Stimulated activated memory B cell treated with anti-CD40 and anti-IgM and Interleukin-4, amounts not matched to agents 10 μg/mL and 1 μg/mL and 100 μg/mL, for 72 hours (primary cell): Measurements from ENCODE around the gene PC.

Source experiments
- ATAC-seq: fragments of 150-1000 bp; cut with Tn5 transposase; 2 replicates; pipeline ENCODE4 v1.10.0; 2021
- H3K27ac Mint-ChIP-seq: one replicate; pipeline ENCODE4 v1.8.0; 2022; ENCODE audit warnings: mild to moderate bottlenecking, mixed read lengths
- H3K27me3 Mint-ChIP-seq: one replicate; pipeline ENCODE4 v1.8.0; 2022; ENCODE audit warnings: mixed read lengths
- H3K36me3 Mint-ChIP-seq: one replicate; pipeline ENCODE4 v1.8.0; 2022; ENCODE audit warnings: mixed read lengths
- H3K4me1 Mint-ChIP-seq: one replicate; pipeline ENCODE4 v1.8.0; 2022; ENCODE audit warnings: mixed read lengths
- H3K4me3 Mint-ChIP-seq: one replicate; pipeline ENCODE4 v1.8.0; 2022; ENCODE audit warnings: mild to moderate bottlenecking, moderate library complexity, mixed read lengths
- H3K9me3 Mint-ChIP-seq: one replicate; pipeline ENCODE4 v1.8.0; 2022; ENCODE audit warnings: mixed read lengths

PC gene

GRCh38 chr11:66879583-66879982 lies 78.6 kb downstream of the PC start:
- no peak for ATAC-seq
- Mint-ChIP-seq H3K4me3 (no peak overlapping the region), H3K27me3 (peaks cover 48% of the 10 kb centered on the region), H3K4me1 (peaks cover 11% of the 10 kb centered on the region), H3K9me3 (no peaks in the 10 kb centered on the region), H3K36me3 (no peaks in the 10 kb centered on the region), H3K27ac (no peak overlapping the region)

- H3K4me3 Mint-ChIP-seq: no peak overlapping the region
- no peaks in the 10 kb centered on the region for H3K9me3 Mint-ChIP-seq
- no peak overlapping the region for H3K27ac Mint-ChIP-seq
- peaks cover 54% of the 10 kb centered on the region for H3K27me3 Mint-ChIP-seq
- ATAC-seq: no peak
- peaks cover 17% of the 10 kb centered on the region for H3K4me1 Mint-ChIP-seq
- no peaks in the 10 kb centered on the region for H3K36me3 Mint-ChIP-seq
These were observed 79.2 kb downstream of the PC start for GRCh38 chr11:66879000-66879399.

- no peaks in the 10 kb centered on the region for H3K36me3 Mint-ChIP-seq
- H3K27me3 Mint-ChIP-seq: peaks cover 59% of the 10 kb centered on the region
- H3K4me3 Mint-ChIP-seq: no peak overlapping the region
- ATAC-seq: no peak
- H3K4me1 Mint-ChIP-seq: peaks cover 17% of the 10 kb centered on the region
- H3K27ac Mint-ChIP-seq: no peak overlapping the region
- no peaks in the 10 kb centered on the region for H3K9me3 Mint-ChIP-seq
These were observed 79.7 kb downstream of the PC start for GRCh38 chr11:66878474-66878873.

- Mint-ChIP-seq H3K27me3 (peaks cover 55% of the 10 kb centered on the region), H3K36me3 (no peaks in the 10 kb centered on the region), H3K9me3 (no peaks in the 10 kb centered on the region), H3K4me3 (no peak overlapping the region), H3K27ac (no peak overlapping the region), H3K4me1 (peaks cover 11% of the 10 kb centered on the region)
- ATAC-seq: no peak
These were observed 80.4 kb downstream of the PC start for GRCh38 chr11:66877588-66878385.

- no peaks in the 10 kb centered on the region for H3K9me3 Mint-ChIP-seq
- H3K4me1 Mint-ChIP-seq: peaks cover 7% of the 10 kb centered on the region
- peaks cover 54% of the 10 kb centered on the region for H3K27me3 Mint-ChIP-seq
- ATAC-seq: no peak
- no peak overlapping the region for H3K4me3 Mint-ChIP-seq
- no peaks in the 10 kb centered on the region for H3K36me3 Mint-ChIP-seq
- H3K27ac Mint-ChIP-seq: no peak overlapping the region
These were observed 82.8 kb downstream of the PC start for GRCh38 chr11:66875378-66875777.

GRCh38 chr11:66874232-66874631 lies 84.0 kb downstream of the PC start:
- no peaks in the 10 kb centered on the region for H3K9me3 Mint-ChIP-seq
- no peaks in the 10 kb centered on the region for H3K36me3 Mint-ChIP-seq
- H3K27me3 Mint-ChIP-seq: peaks cover 54% of the 10 kb centered on the region
- peaks cover 9% of the 10 kb centered on the region for H3K4me1 Mint-ChIP-seq
- no peak for ATAC-seq
- H3K4me3 Mint-ChIP-seq: no peak overlapping the region
- H3K27ac Mint-ChIP-seq: no peak overlapping the region

GRCh38 chr11:66871521-66871901 lies 86.7 kb downstream of the PC start:
- Mint-ChIP-seq H3K36me3 (no peaks in the 10 kb centered on the region), H3K4me3 (no peak overlapping the region), H3K4me1 (peaks cover 27% of the 10 kb centered on the region), H3K27me3 (peaks cover 44% of the 10 kb centered on the region), H3K9me3 (no peaks in the 10 kb centered on the region), H3K27ac (no peak overlapping the region)
- ATAC-seq: no peak

- Mint-ChIP-seq H3K4me1 (peaks cover 27% of the 10 kb centered on the region), H3K9me3 (no peaks in the 10 kb centered on the region), H3K4me3 (no peak overlapping the region), H3K36me3 (no peaks in the 10 kb centered on the region), H3K27ac (no peak overlapping the region), H3K27me3 (peaks cover 39% of the 10 kb centered on the region)
- no peak for ATAC-seq
These were observed 87.3 kb downstream of the PC start for GRCh38 chr11:66870616-66871520.

GRCh38 chr11:66870131-66870530 lies 88.1 kb downstream of the PC start:
- Mint-ChIP-seq H3K9me3 (no peaks in the 10 kb centered on the region), H3K36me3 (no peaks in the 10 kb centered on the region), H3K27ac (no peak overlapping the region), H3K27me3 (peaks cover 31% of the 10 kb centered on the region), H3K4me1 (peaks cover 27% of the 10 kb centered on the region), H3K4me3 (no peak overlapping the region)
- no peak for ATAC-seq

GRCh38 chr11:66869567-66869870 lies 88.7 kb downstream of the PC start:
- Mint-ChIP-seq H3K4me3 (no peak overlapping the region), H3K36me3 (no peaks in the 10 kb centered on the region), H3K27me3 (peaks cover 25% of the 10 kb centered on the region), H3K9me3 (no peaks in the 10 kb centered on the region), H3K27ac (peak overlapping the region; percentile 14), H3K4me1 (peaks cover 27% of the 10 kb centered on the region)
- no peak for ATAC-seq

- peak; percentile 90 for ATAC-seq
- Mint-ChIP-seq H3K4me3 (peak overlapping the region; percentile 26), H3K36me3 (no peaks in the 10 kb centered on the region), H3K4me1 (peaks cover 26% of the 10 kb centered on the region), H3K27me3 (peaks cover 19% of the 10 kb centered on the region), H3K9me3 (no peaks in the 10 kb centered on the region), H3K27ac (peak overlapping the region; percentile 14)
These were observed 89.2 kb downstream of the PC start for GRCh38 chr11:66868726-66869566.

GRCh38 chr11:66868082-66868725 lies 90.0 kb downstream of the PC start:
- Mint-ChIP-seq H3K27me3 (peaks cover 15% of the 10 kb centered on the region), H3K4me1 (peaks cover 31% of the 10 kb centered on the region), H3K36me3 (no peaks in the 10 kb centered on the region), H3K27ac (no peak overlapping the region), H3K4me3 (peak overlapping the region; percentile 26), H3K9me3 (no peaks in the 10 kb centered on the region)
- no peak for ATAC-seq

- no peak for ATAC-seq
- Mint-ChIP-seq H3K36me3 (no peaks in the 10 kb centered on the region), H3K4me3 (no peak overlapping the region), H3K9me3 (no peaks in the 10 kb centered on the region), H3K27me3 (peaks cover 15% of the 10 kb centered on the region), H3K27ac (no peak overlapping the region), H3K4me1 (peaks cover 32% of the 10 kb centered on the region)
These were observed 90.7 kb downstream of the PC start for GRCh38 chr11:66867425-66868040.

GRCh38 chr11:66866511-66866986 lies 91.6 kb downstream of the PC start:
- ATAC-seq: no peak
- Mint-ChIP-seq H3K27me3 (peaks cover 10% of the 10 kb centered on the region), H3K9me3 (no peaks in the 10 kb centered on the region), H3K4me3 (no peak overlapping the region), H3K36me3 (no peaks in the 10 kb centered on the region), H3K27ac (no peak overlapping the region), H3K4me1 (peaks cover 32% of the 10 kb centered on the region)
